ENCODE measurements around the gene AFF1.
A peak's percentile ranks its signal among the peaks of the same experiment; 100 is the strongest.
"Not testable (repeated sequence)": the region's sequence is repeated elsewhere in the genome, so short reads cannot be mapped to it uniquely, and the experiment has no call there.

AFF1 gene

GRCh38 chr4:86989658-86990057, 54.8 kb downstream of the AFF1 start:
- DNase-seq, result not testable (repeated sequence)

GRCh38 chr4:86990510-86990909, 55.7 kb downstream of the AFF1 start:
- DNase-seq, result no peak

DNA sequence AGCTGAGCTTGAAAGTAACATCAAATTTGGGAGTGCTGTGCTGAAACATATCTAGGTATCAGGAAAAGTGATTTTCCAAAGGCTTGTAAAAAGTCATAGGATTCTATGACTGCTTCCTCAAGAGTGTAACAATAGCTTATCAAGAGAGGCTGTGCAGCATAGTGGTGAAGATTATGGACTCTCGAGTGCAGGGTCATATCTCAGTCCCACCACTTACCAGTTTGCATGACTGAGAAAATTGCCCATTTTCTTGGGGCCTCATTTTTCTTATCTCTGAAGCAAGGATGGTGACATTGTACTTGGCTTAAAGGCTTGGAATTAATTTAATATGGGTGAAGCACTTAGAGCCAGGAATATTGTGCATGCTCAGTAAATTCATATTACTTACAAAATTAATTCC, 57.2 kb downstream of the AFF1 start:
- DNase-seq, result no peak

GRCh38 chr4:86993909-86994681, 59.3 kb downstream of the AFF1 start:
- DNase-seq, result no peak

GRCh38 chr4:86994686-86995085, 59.9 kb downstream of the AFF1 start:
- no peak for DNase-seq

GRCh38 chr4:86996510-86996909, 61.7 kb downstream of the AFF1 start:
- DNase-seq, result not testable (repeated sequence)

DNA sequence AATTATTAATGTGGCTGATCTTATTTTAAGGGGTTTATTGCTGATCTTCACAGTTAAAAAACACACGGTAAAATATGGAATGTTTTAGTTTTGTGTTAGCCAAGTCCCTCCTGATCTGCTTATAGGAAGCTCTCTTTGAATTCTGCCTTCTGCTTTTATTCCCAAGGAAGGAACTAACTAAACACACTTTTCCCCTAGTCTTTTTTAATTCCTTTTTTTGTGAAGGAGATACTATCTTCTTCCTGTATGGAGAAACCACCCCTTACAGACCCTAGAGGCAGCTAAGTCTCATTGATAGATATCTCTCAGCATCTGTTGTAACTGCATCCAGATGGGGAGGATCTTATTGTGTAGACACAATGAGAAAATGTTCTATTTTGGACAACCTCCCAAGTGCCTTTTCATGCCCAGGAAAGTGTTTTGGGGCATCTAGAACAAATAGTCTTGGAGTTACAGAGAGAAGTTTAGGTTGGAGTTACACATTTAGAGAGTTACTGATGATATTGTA, 64.4 kb downstream of the AFF1 start:
- no peak for DNase-seq

GRCh38 chr4:87002682-87003043, 67.9 kb downstream of the AFF1 start:
- no peak for DNase-seq

GRCh38 chr4:87003266-87003665, 68.5 kb downstream of the AFF1 start:
- no peak for DNase-seq

GRCh38 chr4:87005369-87005689, 70.5 kb downstream of the AFF1 start:
- no peak for DNase-seq

GRCh38 chr4:87005690-87006425, 71.0 kb downstream of the AFF1 start:
- DNase-seq, result no peak

- no peak for DNase-seq
These were observed 71.5 kb downstream of the AFF1 start for GRCh38 chr4:87006426-87006675.

GRCh38 chr4:87006676-87007527, 72.1 kb downstream of the AFF1 start:
- peak; percentile 89 for DNase-seq

DNA sequence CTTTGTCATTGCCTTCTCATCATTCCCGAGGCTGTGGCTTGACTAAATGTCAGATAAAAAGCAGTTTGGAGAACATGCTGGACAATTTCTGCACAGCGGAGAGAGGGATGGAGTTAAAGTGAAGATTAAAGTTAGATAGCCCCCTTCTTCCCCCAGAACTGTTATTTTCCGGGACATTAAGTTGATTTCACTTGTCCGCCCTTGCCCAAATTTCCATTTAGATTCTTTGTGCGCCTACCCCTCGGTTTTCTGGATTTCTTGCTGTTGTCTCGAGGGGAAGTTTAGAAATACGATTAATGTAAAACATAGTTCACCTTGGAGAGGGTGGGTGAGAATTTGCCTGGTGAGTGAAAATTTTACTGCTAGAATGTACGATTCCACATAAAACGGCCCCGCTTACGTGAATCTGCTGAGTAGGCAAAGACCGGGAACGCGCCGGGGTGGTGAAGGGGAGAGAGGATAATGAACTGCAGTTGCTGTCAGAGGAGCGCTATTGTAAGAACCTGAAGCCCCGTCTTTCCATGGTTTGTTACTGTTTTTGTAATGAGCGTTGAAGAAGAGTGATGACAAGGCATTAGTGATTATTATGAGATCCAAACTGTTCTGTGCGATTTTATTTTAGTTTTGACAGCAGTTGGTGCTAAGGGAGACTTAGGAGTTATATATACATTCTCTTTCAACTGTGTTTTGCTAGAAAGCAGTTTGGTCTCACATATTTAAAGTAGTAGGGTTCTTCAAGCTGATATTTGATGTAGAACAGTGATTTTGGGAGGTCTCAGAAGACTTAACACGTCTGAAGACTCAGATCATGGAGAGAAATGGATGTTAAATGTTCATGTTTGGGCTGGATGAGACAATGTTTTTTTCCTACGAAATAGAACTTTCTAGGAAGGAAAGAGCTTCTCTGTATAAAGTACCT, 73.0 kb downstream of the AFF1 start:
- no peak for DNase-seq

DNA sequence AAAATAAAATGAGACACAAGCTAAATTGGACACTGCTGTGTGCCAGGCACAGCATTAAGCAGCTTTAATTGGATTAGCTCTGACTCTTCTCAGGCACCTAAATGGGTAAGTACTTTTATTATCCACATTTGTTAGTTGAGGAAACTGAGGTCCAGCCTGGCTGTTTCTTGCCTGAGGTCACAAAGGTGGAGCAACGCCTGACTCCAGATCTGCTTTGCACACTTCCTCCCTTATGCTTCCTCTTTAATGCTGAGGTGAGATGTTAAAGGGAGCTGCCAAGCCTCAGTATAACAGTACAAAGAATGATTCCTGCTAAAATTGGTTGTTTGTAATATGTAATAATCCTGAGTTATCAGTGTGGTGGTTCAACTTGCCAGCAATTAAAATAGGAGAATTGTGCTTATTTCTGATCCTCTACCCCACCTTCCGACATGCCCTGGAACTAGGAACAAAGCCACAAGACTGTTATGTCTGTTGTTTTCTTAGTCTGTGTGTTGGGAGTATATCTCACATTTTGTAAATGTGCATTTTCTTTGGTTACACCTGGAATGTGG, 74.4 kb downstream of the AFF1 start:
- DNase-seq, result peak; percentile 46

GRCh38 chr4:87010192-87010591, 75.4 kb downstream of the AFF1 start:
- DNase-seq, result no peak

DNA sequence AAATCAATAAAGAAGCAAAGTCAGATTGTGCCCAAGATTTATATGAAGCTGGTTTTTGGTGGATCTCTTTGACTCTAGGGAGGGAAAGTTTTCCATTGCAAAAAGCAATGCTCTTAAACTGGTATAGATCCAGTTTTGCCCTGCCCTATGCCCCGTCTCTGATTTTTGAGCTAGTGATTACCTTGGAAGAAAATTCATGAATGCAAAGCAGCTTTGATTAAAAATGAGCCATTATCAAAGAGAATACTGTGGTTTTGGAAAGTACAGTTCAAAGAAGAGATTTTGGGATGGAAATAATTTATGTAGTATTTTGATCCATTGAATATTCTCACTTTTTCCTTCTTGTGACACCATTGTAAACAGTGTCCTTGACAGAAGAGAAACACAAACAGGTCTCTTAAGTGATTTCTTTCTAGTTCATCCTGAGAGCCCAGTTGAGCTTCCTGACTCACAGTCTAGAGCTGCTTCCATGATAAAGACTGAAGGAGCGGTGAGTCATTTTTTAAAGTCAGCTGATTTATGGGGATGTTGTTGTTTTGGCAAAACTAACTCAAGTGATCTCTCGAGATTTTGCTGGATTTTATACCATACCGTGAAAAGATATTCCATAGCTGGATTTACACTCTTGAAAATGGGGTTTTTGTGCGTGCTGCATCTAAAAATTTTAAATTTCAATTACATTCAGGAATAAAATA, 76.7 kb downstream of the AFF1 start:
- DNase-seq, result no peak

DNA sequence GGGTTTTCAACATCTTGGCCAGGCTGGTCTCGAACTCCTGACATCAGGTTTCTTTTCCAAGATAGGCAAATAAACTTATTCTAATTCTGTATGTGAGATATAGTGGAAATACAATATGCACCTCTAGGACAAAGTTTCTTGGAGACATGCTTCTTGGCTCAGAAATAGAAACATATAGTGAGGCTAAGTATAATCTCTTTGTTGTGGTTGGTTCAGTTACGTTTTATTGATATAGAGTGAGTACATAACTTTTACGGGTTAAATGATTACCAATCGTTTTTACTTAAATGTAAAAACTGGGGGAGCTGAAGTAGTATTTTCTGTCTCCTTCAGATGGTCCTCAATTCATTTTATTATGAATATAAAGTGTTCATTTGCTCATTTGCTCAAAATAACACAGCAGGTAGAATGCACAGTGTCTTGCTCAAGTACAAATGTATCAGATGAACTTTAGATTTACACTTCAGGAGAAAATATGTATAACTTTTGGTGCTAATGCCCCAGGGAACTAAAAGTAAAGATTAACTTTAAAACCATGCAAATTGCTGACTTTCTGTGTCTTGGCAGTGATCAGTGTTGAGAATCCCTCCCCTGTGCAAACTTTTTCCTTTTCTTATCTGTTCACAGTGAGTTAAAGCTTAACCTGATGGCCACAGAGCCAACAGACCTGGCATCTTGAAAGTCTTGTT, 77.6 kb downstream of the AFF1 start:
- no peak for DNase-seq

DNA sequence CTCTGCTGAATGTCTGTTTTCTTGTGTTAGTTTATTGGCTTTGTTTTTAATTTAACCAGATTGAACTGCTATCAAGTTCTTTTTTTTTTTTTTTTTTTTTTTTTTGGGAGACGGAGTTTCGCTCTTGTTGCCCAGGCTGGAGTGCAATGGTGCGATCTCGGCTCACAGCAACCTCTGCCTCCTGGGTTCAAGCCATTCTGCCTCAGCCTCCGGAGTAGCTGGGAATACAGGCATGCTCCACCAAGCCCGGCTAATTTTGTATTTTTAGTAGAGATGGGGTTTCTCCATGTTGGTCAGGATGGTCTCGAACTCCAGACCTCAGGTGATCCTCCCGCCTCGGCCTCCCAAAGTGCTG, 78.1 kb downstream of the AFF1 start:
- not testable (repeated sequence) for DNase-seq

DNA sequence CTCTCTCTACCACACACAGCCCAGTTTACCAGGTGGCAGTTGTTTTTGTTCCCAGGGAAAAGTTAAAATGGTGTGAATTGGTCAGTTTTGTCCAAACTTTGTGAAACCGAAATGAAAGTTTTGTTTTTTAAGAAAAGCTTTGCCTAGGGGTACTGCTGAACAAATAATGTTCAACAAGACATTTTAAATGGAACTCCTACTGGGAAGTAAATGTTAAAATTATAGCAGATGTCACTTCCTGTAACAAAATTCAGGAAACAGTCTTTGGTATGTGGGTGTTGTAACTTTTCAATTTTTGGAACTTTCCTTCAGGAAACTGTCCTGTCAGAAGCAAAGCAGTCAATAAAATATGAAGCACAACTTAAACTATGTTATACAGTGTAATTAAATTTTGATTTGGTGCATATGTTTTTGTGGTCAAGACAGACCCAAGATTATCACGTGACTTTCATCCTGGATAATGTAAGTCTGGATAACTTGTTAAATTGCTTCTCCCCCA, 79.5 kb downstream of the AFF1 start:
- no peak for DNase-seq

GRCh38 chr4:87015416-87015815, 80.6 kb downstream of the AFF1 start:
- DNase-seq, result no peak
